GM23338 (cell line): ENCODE measurements around the gene DIP2C. TPM values are rescaled to one million over a fixed set of nuclear protein-coding genes. Genes with fewer than 3 reads are reported as not detected.

Source experiments
- ATAC-seq: fragments of 200-7000 bp; cut with Tn5 transposase; 3 replicates; pipeline ENCODE4 v1.9.1; 2020
- DNase-seq: peaks from one replicate; pipeline ENCODE4 v3.0.0-alpha.2; 2015; ENCODE audit warnings: low spot score
- H2AFZ ChIP-seq: fragments of 200-600 bp; sonication (generic); 2 replicates; pipeline ENCODE4 v1.8.0; 2016; ENCODE audit warnings: antibody characterized with exemption, mild to moderate bottlenecking, moderate library complexity
- H3F3A ChIP-seq: fragments of 200-600 bp; sonication (generic); replicated peaks from 2 replicates; pipeline ENCODE4 v1.8.0; 2017; ENCODE audit warnings: antibody characterized with exemption, mixed run types, low read depth
- H3K27ac ChIP-seq: fragments of 200-600 bp; sonication (generic); 2 replicates; pipeline ENCODE4 v1.6.1; 2016; ENCODE audit warnings: low read depth
- H3K27me3 ChIP-seq: fragments of 200-600 bp; sonication (generic); 2 replicates; pipeline ENCODE4 v1.8.0; 2016; ENCODE audit warnings: mild to moderate bottlenecking, mixed run types, moderate library complexity; ENCODE audit not compliant: insufficient read depth
- H3K36me3 ChIP-seq: fragments of 200-600 bp; sonication (generic); 2 replicates; pipeline ENCODE4 v1.8.0; 2016; ENCODE audit warnings: mild to moderate bottlenecking; ENCODE audit not compliant: insufficient read depth
- H3K4me1 ChIP-seq: fragments of 200-600 bp; sonication (generic); 2 replicates; pipeline ENCODE4 v1.8.0; 2016; ENCODE audit warnings: mild to moderate bottlenecking, moderate library complexity; ENCODE audit not compliant: insufficient read depth
- H3K4me2 ChIP-seq: fragments of 200-600 bp; sonication (generic); 2 replicates; pipeline ENCODE4 v1.7.1; 2017; ENCODE audit warnings: mixed run types
- H3K4me3 ChIP-seq: fragments of 200-600 bp; sonication (generic); 2 replicates; pipeline ENCODE4 v1.6.1; 2016; ENCODE audit warnings: mixed run types
- H3K79me2 ChIP-seq: fragments of 200-600 bp; sonication (generic); replicated peaks from 2 replicates; pipeline ENCODE4 v1.8.0; 2017; ENCODE audit warnings: mild to moderate bottlenecking; ENCODE audit not compliant: insufficient read depth
- H3K9me2 ChIP-seq: fragments of 200-600 bp; sonication (generic); 2 replicates; pipeline ENCODE4 v1.8.0; 2017; ENCODE audit not compliant: insufficient read depth
- H4K20me1 ChIP-seq: fragments of 200-600 bp; sonication (generic); replicated peaks from 2 replicates; pipeline ENCODE4 v1.8.0; 2017; ENCODE audit warnings: mild to moderate bottlenecking; ENCODE audit not compliant: insufficient read depth
- H3K27ac Mint-ChIP-seq: 2 replicates; pipeline ENCODE4 v1.8.0; 2020; ENCODE audit warnings: inconsistent platforms, mild to moderate bottlenecking, moderate library complexity, mixed read lengths
- H3K27me3 Mint-ChIP-seq: 3 replicates; pipeline ENCODE4 v1.8.0; 2022; ENCODE audit warnings: low read depth, mild to moderate bottlenecking, moderate library complexity, mixed read lengths, inconsistent platforms; ENCODE audit not compliant: insufficient read depth, poor library complexity
- H3K36me3 Mint-ChIP-seq: 3 replicates; pipeline ENCODE4 v1.8.0; 2021; ENCODE audit warnings: low read depth, mild to moderate bottlenecking, inconsistent platforms, moderate library complexity, mixed read lengths
- H3K4me1 Mint-ChIP-seq: 3 replicates; pipeline ENCODE4 v1.8.0; 2020; ENCODE audit warnings: mild to moderate bottlenecking, inconsistent platforms, mixed read lengths
- H3K4me3 Mint-ChIP-seq: 3 replicates; pipeline ENCODE4 v1.8.0; 2021; ENCODE audit warnings: moderate library complexity, mild to moderate bottlenecking, inconsistent platforms, mixed read lengths
- H3K9me3 Mint-ChIP-seq: 3 replicates; pipeline ENCODE4 v1.8.0; 2020; ENCODE audit warnings: moderate library complexity, mild to moderate bottlenecking, inconsistent platforms, mixed read lengths
- CTCF ChIP-seq, 2 experiments: fragments of 200-600 bp in 1 of 2; sonication (generic) in 1 of 2; conservative IDR thresholded peaks; 2 replicates each; pipeline versions ENCODE4 v1.5.1 to v1.6.1; 2016 to 2017; ENCODE audit warnings: antibody characterized with exemption in 2 of 2, low read depth in 2 of 2, mild to moderate bottlenecking in 2 of 2, moderate library complexity in 1 of 2
- EZH2 ChIP-seq: fragments of 200-600 bp; sonication (generic); IDR thresholded peaks from one replicate; pipeline ENCODE4 v1.8.0; 2017; ENCODE audit warnings: antibody characterized with exemption, mild to moderate bottlenecking, low read depth; ENCODE audit not compliant: unreplicated experiment
- EZH2phosphoT487 ChIP-seq: fragments of 200-600 bp; sonication (generic); IDR thresholded peaks from one replicate; pipeline ENCODE4 v1.8.1; 2018; ENCODE audit warnings: antibody characterized with exemption; ENCODE audit not compliant: unreplicated experiment
- JUNB ChIP-seq: IDR thresholded peaks from one replicate; pipeline ENCODE4 v1.6.1; 2016; ENCODE audit warnings: antibody characterized with exemption; ENCODE audit not compliant: unreplicated experiment
- POLR2AphosphoS5 ChIP-seq: IDR thresholded peaks from 2 replicates; pipeline ENCODE4 v1.6.1; 2016; ENCODE audit warnings: antibody characterized with exemption, low read depth
- REST ChIP-seq: IDR thresholded peaks from one replicate; pipeline ENCODE4 v1.6.1; 2018; ENCODE audit warnings: antibody characterized with exemption; ENCODE audit not compliant: unreplicated experiment
- polyA plus RNA-seq: library from polyadenylated mRNA; unstranded; fragments of >200 nt; fragmentation: Nextera tagmentation; extraction: Ambion mirVana; gene quantifications from 2 replicates; pipeline ENCODE4 v1.2.1, GENCODE V29; 2016
- total RNA-seq: library from RNA; depleted of rRNA; stranded (reverse); fragments of >200 nt; shearing (Covaris generic); gene quantifications from 2 replicates; pipeline ENCODE4 v1.2.3, GENCODE V29; 2014

The DIP2C gene
- total and polyA plus RNA-seq, 2 experiments from 2014 or later = 5.1 to 7.7 TPM

DNA sequence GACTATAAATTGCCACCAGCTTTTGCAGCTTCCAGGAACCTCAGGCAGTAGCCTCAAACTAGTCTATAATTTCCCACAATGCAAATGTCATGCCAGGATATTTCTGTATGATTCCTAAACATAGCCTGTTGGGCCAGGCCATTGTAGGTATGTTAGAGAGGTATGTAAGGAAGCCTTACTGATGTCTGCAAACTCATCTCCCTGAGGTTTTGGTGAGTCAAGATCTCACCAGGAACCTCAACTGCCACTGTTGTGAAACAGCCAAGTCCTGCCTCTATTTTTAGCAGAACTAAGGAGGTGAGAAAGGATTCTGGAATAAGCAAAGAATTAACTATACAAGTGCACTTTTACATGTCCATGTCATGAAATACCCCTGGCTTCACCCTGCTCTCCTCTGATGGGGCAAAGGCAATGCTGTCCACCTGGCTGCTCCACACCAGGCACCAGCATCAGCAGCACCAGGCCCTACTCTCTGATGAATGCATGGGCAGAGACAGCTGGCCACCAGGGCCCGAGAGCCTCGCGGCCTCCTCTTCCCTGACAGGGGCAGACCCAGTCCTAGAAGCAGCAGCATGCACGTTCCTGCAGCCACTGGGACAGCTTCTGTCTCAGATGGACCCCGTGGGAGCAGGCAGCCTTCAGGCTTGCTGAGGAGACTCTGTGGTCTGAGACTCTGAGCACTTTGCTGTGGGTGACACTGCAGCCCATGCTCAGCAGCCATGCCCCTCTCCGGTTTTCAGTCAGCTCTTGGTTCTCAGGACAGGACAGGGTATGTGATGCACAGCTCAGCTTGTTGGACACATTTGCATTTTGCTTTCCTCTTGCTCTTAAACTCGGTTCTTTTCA, 407.0 kb downstream of the DIP2C start:
- no peak for ATAC-seq
- Histone ChIP-seq H3K4me1 (no peaks in the 10 kb centered on the region), H4K20me1 (no peaks in the 10 kb centered on the region), H3K27me3 (no peaks in the 10 kb centered on the region), H3K4me2 (no peak overlapping the region), H2AFZ (no peak overlapping the region), H3K9me2 (no peaks in the 10 kb centered on the region), H3K79me2 (no peaks in the 10 kb centered on the region), H3K27ac (no peak overlapping the region), H3K4me3 (no peak overlapping the region), H3K36me3 (no peaks in the 10 kb centered on the region), H3F3A (no peaks in the 10 kb centered on the region)
- Mint-ChIP-seq H3K4me1 (peaks cover 10% of the 10 kb centered on the region), H3K4me3 (no peak overlapping the region; the same call in 2 of the 3 replicates), H3K27ac (no peak overlapping the region), H3K27me3 (peaks cover 5% of the 10 kb centered on the region), H3K9me3 (no peaks in the 10 kb centered on the region), H3K36me3 (peaks cover 4% of the 10 kb centered on the region)
- no peak for TF ChIP-seq JUNB
- no peak for TF ChIP-seq EZH2
- no peak for TF ChIP-seq POLR2AphosphoS5
- TF ChIP-seq REST = no peak
- no peak for DNase-seq

- no peak for TF ChIP-seq EZH2phosphoT487
- peak; percentile 48 to 53 for TF ChIP-seq CTCF (conservative IDR thresholded peaks at IDR 0.05; ENCODE audit: low read depth in 2 of 2)
Observed at GRCh38 chr10:279655-280054, 409.8 kb downstream of the DIP2C start.

More at GRCh38 chr10:279655-280054, 409.8 kb downstream of the DIP2C start:
- H3K27me3 Mint-ChIP-seq = peaks cover 5% of the 10 kb centered on the region
- Histone ChIP-seq H2AFZ (no peak overlapping the region), H3K27me3 (no peaks in the 10 kb centered on the region), H3K4me2 (no peak overlapping the region), H3K4me1 (no peaks in the 10 kb centered on the region), H4K20me1 (no peaks in the 10 kb centered on the region), H3F3A (no peaks in the 10 kb centered on the region), H3K4me3 (no peak overlapping the region), H3K27ac (no peak overlapping the region), H3K9me2 (no peaks in the 10 kb centered on the region), H3K79me2 (no peaks in the 10 kb centered on the region), H3K36me3 (no peaks in the 10 kb centered on the region)
- H3K4me3 Mint-ChIP-seq = no peak overlapping the region
- H3K9me3 Mint-ChIP-seq = no peaks in the 10 kb centered on the region
- H3K27ac Mint-ChIP-seq = no peak overlapping the region
- DNase-seq (peak; percentile 60), ATAC-seq (peak; percentile 70)
- peaks cover 3% of the 10 kb centered on the region for H3K36me3 Mint-ChIP-seq
- peaks cover 10% of the 10 kb centered on the region for H3K4me1 Mint-ChIP-seq
